Ovary (tissue), 9 donors: ENCODE results near the gene DENND1B. TPM values are rescaled to one million over a fixed set of nuclear protein-coding genes. Genes with fewer than 3 reads are reported as not detected.

Source experiments
- DNase-seq, 5 donors: peaks; one replicate each; pipeline ENCODE4 v3.0.0-alpha.2; 2019 to 2020
- H3K27ac ChIP-seq, 2 donors: fragments of 200-600 bp; one replicate each; pipeline versions ENCODE4 v1.5.1 to v1.8.0; 2019 to 2022
- H3K27me3 ChIP-seq: fragments of 200-600 bp; one replicate; pipeline ENCODE4 v1.8.0; 2022
- H3K36me3 ChIP-seq: fragments of 200-600 bp; sonication (generic); one replicate; pipeline ENCODE4 v1.5.1; 2019
- H3K4me1 ChIP-seq: one replicate; pipeline ENCODE4 v1.8.1; 2013; ENCODE audit warnings: mild to moderate bottlenecking, moderate library complexity; ENCODE audit not compliant: insufficient read depth
- H3K4me3 ChIP-seq: fragments of 200-600 bp; sonication (generic); one replicate; pipeline ENCODE4 v1.5.1; 2017
- H3K9me3 ChIP-seq, 2 donors: fragments of 200-600 bp in 1 of 2; sonication (generic) in 1 of 2; one replicate each; pipeline versions ENCODE4 v1.5.1 to v1.8.1; 2013 to 2019; ENCODE audit warnings: mild to moderate bottlenecking in 1 of 2, moderate library complexity in 1 of 2
- CTCF ChIP-seq, 3 donors: fragments of 450-650 bp in 2 of 3; fragments of 200-600 bp in 1 of 3; IDR thresholded peaks; one replicate each; pipeline versions ENCODE4 v1.5.1 to v1.8.0; 2016 to 2022; ENCODE audit warnings: antibody characterized with exemption in 3 of 3, mild to moderate bottlenecking in 1 of 3
- EP300 ChIP-seq: sonication (generic); formaldehyde crosslinking; IDR thresholded peaks from one replicate; pipeline ENCODE4 v1.6.1; 2017; ENCODE audit warnings: antibody characterized with exemption
- POLR2A ChIP-seq: fragments of 450-650 bp; IDR thresholded peaks from one replicate; pipeline ENCODE4 v1.6.1; 2017; ENCODE audit warnings: antibody characterized with exemption, mild to moderate bottlenecking, moderate library complexity
- WGBS, 3 donors: extraction: QIAGEN DNeasy Blood & Tissue Kit in 1 of 3; methylation state at CpG; one replicate each; pipeline versions ENCODE4 v1.1.5 to v1.1.7; 2013 to 2017; 5-methylcytosine and 5-hydroxymethylcytosine counted together
- intact Hi-C, 4 donors: fragments of 100-400 bp; cut with DNase I; formaldehyde crosslinking; loops; one replicate each; pipeline versions ENCODE4 v1.11.0 to v1.15.1; 2022 to 2023
- polyA plus RNA-seq, 2 donors: library from polyadenylated mRNA; stranded (reverse); fragments of 200-250 nt in 1 of 2; fragments of 350-450 nt in 1 of 2; fragmentation: Illumina TruSeq in 1 of 2; extraction: RNeasy Lipid Tissue Mini Kit (QIAGEN cat#74804) in 1 of 2; gene quantifications; one replicate each; pipeline ENCODE4 v1.2.3, GENCODE V29; 2013 to 2014
- total RNA-seq, 7 donors: library from RNA; depleted of rRNA in 2 of 7; stranded (reverse); fragments of >200 nt in 2 of 7; fragmentation: NEBNext Ultra II Directional in 3 of 7; extraction: Animal tissue kit (Norgen Biotek cat#: 25700) in 3 of 7; gene quantifications; one replicate each; pipeline versions ENCODE4 v1.1.0 to v1.2.4, GENCODE V29; 2016 to 2023
- donor health status: DM: no; HTN: no; CAD: no; lungs with moderate emphysema.
- donor health status: DM: no; HTN: no; CAD: no.
- donor health status: Bipolar disorder and iron deficiency.
- donor health status: DM: yes; HTN: yes; CAD: no.
- donor health status: DM: no; HTN: no; CAD: no.
- donor health status: DM: yes; HTN: yes; CAD: no.

Gene DENND1B
- total and polyA plus RNA-seq, 9 donors: 2.9 to 20.6 (median 14.1) TPM

- Histone ChIP-seq H3K27me3 (no peaks in the 10 kb centered on the region), H3K27ac (no peak overlapping the region), H3K36me3 (no peaks in the 10 kb centered on the region), H3K9me3 (no peaks in the 10 kb centered on the region), H3K4me1 (no peaks in the 10 kb centered on the region), H3K4me3 (no peak overlapping the region)
- DNase-seq: no peak
- TF ChIP-seq POLR2A (no peak), CTCF (IDR thresholded peaks at IDR 0.05) (no peak), EP300 (no peak)
- intact Hi-C loops: no loop called here
Measured at GRCh38 chr1:197799271-197799670, 24.0 kb upstream of the DENND1B start.

- Histone ChIP-seq H3K36me3 (no peaks in the 10 kb centered on the region), H3K4me1 (no peaks in the 10 kb centered on the region), H3K4me3 (no peak overlapping the region), H3K27me3 (no peaks in the 10 kb centered on the region), H3K27ac (no peak overlapping the region), H3K9me3 (no peaks in the 10 kb centered on the region)
- no peak for TF ChIP-seq CTCF (IDR thresholded peaks at IDR 0.05)
- no peak for TF ChIP-seq POLR2A
- no peak for TF ChIP-seq EP300
- no peak for DNase-seq
- WGBS, 3 donors: 36 to 92% (median 77%) methylated on average over 1 of the region's 1 CpG
- intact Hi-C loops: no loop called here
Measured at GRCh38 chr1:197798492-197798891, 23.2 kb upstream of the DENND1B start.

GRCh38 chr1:197797010-197797409 is 21.7 kb upstream of the DENND1B start:
- intact Hi-C loops: no loop called here
- Histone ChIP-seq H3K9me3 (no peaks in the 10 kb centered on the region), H3K4me3 (no peak overlapping the region), H3K36me3 (no peaks in the 10 kb centered on the region), H3K4me1 (no peaks in the 10 kb centered on the region), H3K27me3 (peaks cover 3% of the 10 kb centered on the region), H3K27ac (no peak overlapping the region)
- DNase-seq: no peak
- TF ChIP-seq POLR2A (no peak), EP300 (no peak), CTCF (IDR thresholded peaks at IDR 0.05) (no peak)

GRCh38 chr1:197788741-197789739 is 13.8 kb upstream of the DENND1B start:
- WGBS, 3 donors: 87 to 92% (median 90%) methylated on average over 3 of the region's 3 CpGs
- intact Hi-C loops: no loop called here
- peaks cover 3% of the 10 kb centered on the region for H3K27me3 ChIP-seq
- H3K4me3 ChIP-seq: no peak overlapping the region
- H3K9me3 ChIP-seq: no peaks in the 10 kb centered on the region
- TF ChIP-seq EP300: no peak
- TF ChIP-seq POLR2A: no peak
- no peak for TF ChIP-seq CTCF (IDR thresholded peaks at IDR 0.05)
- H3K4me1 ChIP-seq: no peaks in the 10 kb centered on the region
- no peak for DNase-seq
- H3K36me3 ChIP-seq: no peaks in the 10 kb centered on the region
- no peak overlapping the region for H3K27ac ChIP-seq
